GM23248 (cell line): Measurements from ENCODE around the gene ZMYND11.

ENCODE experiments used
- EZH2 ChIP-seq: fragments of 200-600 bp; sonication (generic); IDR thresholded peaks from 2 replicates; pipeline ENCODE4 v1.6.1; 2018; ENCODE audit warnings: antibody characterized with exemption, mild to moderate bottlenecking; ENCODE audit not compliant: insufficient read depth, poor library complexity, severe bottlenecking
- EZH2phosphoT487 ChIP-seq: fragments of 200-600 bp; sonication (generic); IDR thresholded peaks from 2 replicates; pipeline ENCODE4 v1.6.1; 2018; ENCODE audit warnings: antibody characterized with exemption, moderate library complexity, mild to moderate bottlenecking, low read depth; ENCODE audit not compliant: insufficient read depth

- no peak for TF ChIP-seq EZH2
- TF ChIP-seq EZH2phosphoT487 = no peak
Measured at GRCh38 chr10:137031-137430, 1.8 kb downstream of the ZMYND11 start.
